K562 (cell line): ENCODE data around the gene MINDY3. TPM values are rescaled to one million over a fixed set of nuclear protein-coding genes. Genes with fewer than 3 reads are reported as not detected.

Source experiments
- ATAC-seq: fragments of 200-7000 bp; cut with Tn5 transposase; 3 replicates; pipeline ENCODE4 v1.9.1; 2020; ENCODE audit warnings: moderate library complexity
- BruUV-seq: library from RNA; stranded (reverse); fragments of 400-500 nt; replicated peaks from 2 replicates; lab custom pipeline; 2021; lab: Mats Ljungman, UMichigan
- CTCF ChIA-PET: fragments of 300-600 bp; formaldehyde crosslinking; extraction: SDS; loops from one replicate; lab custom pipeline; 2021; ENCODE audit warnings: low intra/inter-chr PET ratio; lab: Yijun Ruan, JAX
- POLR2A ChIA-PET: fragments of 300-600, 350-650 bp; sonication (Branson Sonifier 250); formaldehyde crosslinking; extraction: SDS; loops from one replicate; lab custom pipeline; 2021; ENCODE audit warnings: antibody characterized with exemption, inconsistent platforms; lab: Yijun Ruan, JAX
- DNase-seq, 4 experiments: peaks; one replicate each; pipeline versions ENCODE4 v3.0.0 to v3.0.0-alpha.2; 2011 to 2018; ENCODE audit warnings: low spot score in 3 of 4, mixed read lengths in 3 of 4; ENCODE audit errors: extremely low read depth in 1 of 4
- FAIRE-seq: peaks from 2 replicates; lab custom pipeline; 2011; peaks lifted over from hg19 to GRCh38; lab: Jason Lieb, UNC
- H2AFZ ChIP-seq: 2 replicates; pipeline ENCODE4 v1.6.0; 2011; ENCODE audit warnings: low read depth, low read length, control low read depth, inconsistent platforms
- H3K27ac ChIP-seq: fragments of 200-600 bp; 3 replicates; pipeline ENCODE4 v1.8.0; 2011; ENCODE audit warnings: low read depth, mild to moderate bottlenecking, control low read depth, inconsistent platforms, low read length, moderate library complexity, mixed read lengths; ENCODE audit errors: extremely low read depth
- H3K27me3 ChIP-seq, 2 experiments: fragments of 300-600 bp in 1 of 2; 2 replicates in 1 of 2; 3 replicates in 1 of 2; pipeline versions ENCODE4 v1.6.0 to v1.8.0; 2011; ENCODE audit warnings: inconsistent platforms in 2 of 2, low read length in 2 of 2, mild to moderate bottlenecking in 1 of 2, mixed read lengths in 1 of 2, moderate library complexity in 1 of 2; ENCODE audit not compliant: control insufficient read depth in 2 of 2, insufficient read depth in 2 of 2
- H3K36me3 ChIP-seq: fragments of 300-600 bp; 3 replicates; pipeline ENCODE4 v1.8.0; 2011; ENCODE audit warnings: mild to moderate bottlenecking, low read length, inconsistent platforms; ENCODE audit not compliant: control insufficient read depth, insufficient read depth
- H3K4me1 ChIP-seq, 2 experiments: fragments of 200-600 bp in 1 of 2; replicated peaks in 1 of 2; 2 replicates in 1 of 2; 3 replicates in 1 of 2; pipeline versions ENCODE4 v1.5.1 to v1.8.0; 2011; ENCODE audit warnings: inconsistent platforms in 2 of 2, low read length in 2 of 2, mild to moderate bottlenecking in 1 of 2, mixed read lengths in 1 of 2, moderate library complexity in 1 of 2; ENCODE audit not compliant: control insufficient read depth in 2 of 2, insufficient read depth in 2 of 2
- H3K4me2 ChIP-seq: 2 replicates; pipeline ENCODE4 v1.6.1; 2011; ENCODE audit warnings: low read length, control low read depth, inconsistent platforms, mixed read lengths; ENCODE audit not compliant: insufficient read depth
- H3K4me3 ChIP-seq: fragments of 200-600 bp; sonication (generic), shearing (Covaris generic); 2 replicates; pipeline ENCODE4 v1.5.1; 2016; ENCODE audit warnings: control low read depth, inconsistent platforms
- H3K79me2 ChIP-seq: fragments of 200-600 bp; 3 replicates; pipeline ENCODE4 v1.8.0; 2011; ENCODE audit warnings: low read length, inconsistent platforms; ENCODE audit not compliant: control insufficient read depth, insufficient read depth
- H3K9ac ChIP-seq, 2 experiments: 2 replicates each; pipeline versions ENCODE4 v1.6.0 to v1.6.1; 2011; ENCODE audit warnings: low read depth in 2 of 2, low read length in 2 of 2, control low read depth in 1 of 2, inconsistent platforms in 1 of 2, mild to moderate bottlenecking in 1 of 2, mixed read lengths in 1 of 2; ENCODE audit not compliant: insufficient read depth in 1 of 2
- H3K9me1 ChIP-seq: one replicate; pipeline ENCODE4 v1.6.0; 2011; ENCODE audit warnings: inconsistent platforms, mild to moderate bottlenecking, low read length, moderate library complexity; ENCODE audit not compliant: control insufficient read depth, insufficient read depth
- H3K9me3 ChIP-seq: replicated peaks from 2 replicates; pipeline ENCODE4 v1.5.1; 2011; ENCODE audit warnings: low read depth, low read length, inconsistent platforms; ENCODE audit not compliant: control insufficient read depth, insufficient read depth
- H4K20me1 ChIP-seq: replicated peaks from 2 replicates; pipeline ENCODE4 v1.6.1; 2011; ENCODE audit warnings: low read length, inconsistent platforms, mixed read lengths; ENCODE audit not compliant: control insufficient read depth, insufficient read depth
- C11orf30 ChIP-seq: fragments of 450-650 bp; IDR thresholded peaks from 2 replicates; pipeline ENCODE4 v1.6.1; 2016; ENCODE audit warnings: low read depth, mild to moderate bottlenecking
- CREM ChIP-seq: IDR thresholded peaks from 2 replicates; pipeline ENCODE4 v1.6.1; 2014; ENCODE audit warnings: antibody characterized with exemption, low read depth
- MAFG ChIP-seq: fragments of 450-650 bp; conservative IDR thresholded peaks from 2 replicates; pipeline ENCODE4 v1.6.1; 2016; ENCODE audit warnings: missing genetic modification characterization, missing compliant biosample characterization
- MAFK ChIP-seq: IDR thresholded peaks from 2 replicates; pipeline ENCODE4 v1.6.1; 2011; ENCODE audit warnings: low read length, improper control_type of control experiment
- ZNF316 ChIP-seq: fragments of 450-650 bp; IDR thresholded peaks from 2 replicates; pipeline ENCODE4 v1.6.1; 2016
- WGBS: fragments of 100-300 bp; shearing (Covaris generic); methylation state at CpG from one replicate; pipeline ENCODE4 v1.1.6; 2016; ENCODE audit warnings: low coverage, mixed read lengths; ENCODE audit not compliant: insufficient coverage; ENCODE audit errors: missing lambda C conversion rate; 5-methylcytosine and 5-hydroxymethylcytosine counted together
- in situ Hi-C: fragments of 300-500 bp; cut with MboI; formaldehyde crosslinking; loops from 4 replicates; pipeline ENCODE4 v1.15.0; 2018; ENCODE audit warnings: inconsistent platforms, mixed read lengths
- intact Hi-C: fragments of 100-400 bp; cut with micrococcal nuclease; formaldehyde crosslinking; loops from 2 replicates; pipeline ENCODE4 v1.14.2; 2022
- polyA plus RNA-seq, 8 experiments: library from polyadenylated mRNA; depleted of rRNA in 4 of 8; stranded (reverse) in 5 of 8; unstranded in 3 of 8; fragments of >200 nt; fragmentation: Nextera tagmentation in 2 of 8; fragmentation: Illumina TruSeq in 1 of 8; extraction: Ambion mirVana in 2 of 8; extraction: Trizol in 1 of 8; gene quantifications; 2 replicates each; pipeline versions ENCODE4 v1.2.1 to v1.2.3, GENCODE V29; 2011 to 2014; ENCODE audit warnings: inconsistent platforms in 1 of 8, missing spikeins in 1 of 8
- total RNA-seq, 7 experiments: library from RNA; depleted of rRNA in 6 of 7; stranded (reverse); fragments of >200 nt in 6 of 7; fragmentation: Illumina TruSeq in 2 of 7; extraction: Trizol in 2 of 7; gene quantifications; 2 replicates each; pipeline versions ENCODE4 v1.2.1 to v1.2.3, GENCODE V29; 2011 to 2021; ENCODE audit warnings: low replicate concordance in 1 of 7
- TF ChIP-seq, protein P1 (sequence below): fragments of 200-600 bp; sonication (generic); IDR thresholded peaks from one replicate; pipeline ENCODE4 v1.6.1; 2012; ENCODE audit warnings: mild to moderate bottlenecking, low read depth, low read length, inconsistent platforms

MINDY3 gene
- total and polyA plus RNA-seq, 9 of the 15 experiments (the other 6 are each of a cell fraction or from before 2014, with no cell fraction given) = 14.0 to 35.9 (median 23.6) TPM

DNA sequence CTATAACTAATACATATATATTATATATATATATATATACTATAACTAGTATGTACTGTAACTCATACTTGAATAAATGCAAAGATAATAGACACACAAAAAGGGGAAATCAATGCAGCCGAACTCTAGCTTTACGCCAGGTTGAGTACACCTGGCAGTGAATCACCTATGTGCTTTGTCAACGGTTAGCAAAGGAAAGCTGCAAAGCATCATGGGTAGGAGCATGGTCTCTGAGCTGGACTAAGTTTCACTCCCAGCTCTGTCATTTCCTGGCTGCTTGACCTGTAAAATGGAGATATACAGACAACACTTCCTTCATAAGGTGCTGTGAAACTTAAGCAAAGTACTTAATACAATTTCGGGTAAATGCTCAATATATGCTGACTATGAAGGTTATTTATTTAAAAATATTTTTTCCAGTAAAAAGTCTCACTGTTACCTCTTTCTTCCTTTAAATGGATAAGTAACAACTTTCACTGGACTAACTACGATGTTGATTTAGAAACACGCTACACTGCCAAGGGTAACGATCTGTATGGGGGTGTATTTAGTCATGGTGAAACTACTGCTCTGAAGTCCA, 78.8 kb downstream of the MINDY3 start:
- no peak overlapping the region for H3K9ac ChIP-seq
- H3K27ac ChIP-seq = no peak overlapping the region
- H3K27me3 ChIP-seq = no peaks in the 10 kb centered on the region
- no peak for DNase-seq
- H3K4me1 ChIP-seq = no peaks in the 10 kb centered on the region
- FAIRE-seq = no peak
- no peak overlapping the region for H3K4me2 ChIP-seq
- no peak overlapping the region for H3K4me3 ChIP-seq
- intact Hi-C loops = no loop called here
- no peaks in the 10 kb centered on the region for H3K9me1 ChIP-seq
- no TSS peak for BruUV-seq
- peaks cover 67% of the 10 kb centered on the region for H3K36me3 ChIP-seq
- WGBS = 96% methylated on average over 7 of the region's 7 CpGs
- ATAC-seq = no peak
- in situ Hi-C loops = no loop called here
- ChIA-PET POLR2A (interaction anchor here (1.5 to 1.8 kb wide), 3 partner anchors 11 to 14 kb away, joined by 3 to 5 read pairs (median 4); no protein-coding TSS in a partner anchor), CTCF (no interaction called here)
- H2AFZ ChIP-seq = no peak overlapping the region
- TF ChIP-seq ZNF316 (peak; percentile 65), MAFG (tag) (0 out of 2 replicates have a peak, but pooled peaks have one; percentile 15), CREM (no peak), C11orf30 (peak; percentile 41; the same call in 1 of the 2 replicates), MAFK (0 out of 2 replicates have a peak, but pooled peaks have one; percentile 15)
- TF ChIP-seq, protein P1, sequence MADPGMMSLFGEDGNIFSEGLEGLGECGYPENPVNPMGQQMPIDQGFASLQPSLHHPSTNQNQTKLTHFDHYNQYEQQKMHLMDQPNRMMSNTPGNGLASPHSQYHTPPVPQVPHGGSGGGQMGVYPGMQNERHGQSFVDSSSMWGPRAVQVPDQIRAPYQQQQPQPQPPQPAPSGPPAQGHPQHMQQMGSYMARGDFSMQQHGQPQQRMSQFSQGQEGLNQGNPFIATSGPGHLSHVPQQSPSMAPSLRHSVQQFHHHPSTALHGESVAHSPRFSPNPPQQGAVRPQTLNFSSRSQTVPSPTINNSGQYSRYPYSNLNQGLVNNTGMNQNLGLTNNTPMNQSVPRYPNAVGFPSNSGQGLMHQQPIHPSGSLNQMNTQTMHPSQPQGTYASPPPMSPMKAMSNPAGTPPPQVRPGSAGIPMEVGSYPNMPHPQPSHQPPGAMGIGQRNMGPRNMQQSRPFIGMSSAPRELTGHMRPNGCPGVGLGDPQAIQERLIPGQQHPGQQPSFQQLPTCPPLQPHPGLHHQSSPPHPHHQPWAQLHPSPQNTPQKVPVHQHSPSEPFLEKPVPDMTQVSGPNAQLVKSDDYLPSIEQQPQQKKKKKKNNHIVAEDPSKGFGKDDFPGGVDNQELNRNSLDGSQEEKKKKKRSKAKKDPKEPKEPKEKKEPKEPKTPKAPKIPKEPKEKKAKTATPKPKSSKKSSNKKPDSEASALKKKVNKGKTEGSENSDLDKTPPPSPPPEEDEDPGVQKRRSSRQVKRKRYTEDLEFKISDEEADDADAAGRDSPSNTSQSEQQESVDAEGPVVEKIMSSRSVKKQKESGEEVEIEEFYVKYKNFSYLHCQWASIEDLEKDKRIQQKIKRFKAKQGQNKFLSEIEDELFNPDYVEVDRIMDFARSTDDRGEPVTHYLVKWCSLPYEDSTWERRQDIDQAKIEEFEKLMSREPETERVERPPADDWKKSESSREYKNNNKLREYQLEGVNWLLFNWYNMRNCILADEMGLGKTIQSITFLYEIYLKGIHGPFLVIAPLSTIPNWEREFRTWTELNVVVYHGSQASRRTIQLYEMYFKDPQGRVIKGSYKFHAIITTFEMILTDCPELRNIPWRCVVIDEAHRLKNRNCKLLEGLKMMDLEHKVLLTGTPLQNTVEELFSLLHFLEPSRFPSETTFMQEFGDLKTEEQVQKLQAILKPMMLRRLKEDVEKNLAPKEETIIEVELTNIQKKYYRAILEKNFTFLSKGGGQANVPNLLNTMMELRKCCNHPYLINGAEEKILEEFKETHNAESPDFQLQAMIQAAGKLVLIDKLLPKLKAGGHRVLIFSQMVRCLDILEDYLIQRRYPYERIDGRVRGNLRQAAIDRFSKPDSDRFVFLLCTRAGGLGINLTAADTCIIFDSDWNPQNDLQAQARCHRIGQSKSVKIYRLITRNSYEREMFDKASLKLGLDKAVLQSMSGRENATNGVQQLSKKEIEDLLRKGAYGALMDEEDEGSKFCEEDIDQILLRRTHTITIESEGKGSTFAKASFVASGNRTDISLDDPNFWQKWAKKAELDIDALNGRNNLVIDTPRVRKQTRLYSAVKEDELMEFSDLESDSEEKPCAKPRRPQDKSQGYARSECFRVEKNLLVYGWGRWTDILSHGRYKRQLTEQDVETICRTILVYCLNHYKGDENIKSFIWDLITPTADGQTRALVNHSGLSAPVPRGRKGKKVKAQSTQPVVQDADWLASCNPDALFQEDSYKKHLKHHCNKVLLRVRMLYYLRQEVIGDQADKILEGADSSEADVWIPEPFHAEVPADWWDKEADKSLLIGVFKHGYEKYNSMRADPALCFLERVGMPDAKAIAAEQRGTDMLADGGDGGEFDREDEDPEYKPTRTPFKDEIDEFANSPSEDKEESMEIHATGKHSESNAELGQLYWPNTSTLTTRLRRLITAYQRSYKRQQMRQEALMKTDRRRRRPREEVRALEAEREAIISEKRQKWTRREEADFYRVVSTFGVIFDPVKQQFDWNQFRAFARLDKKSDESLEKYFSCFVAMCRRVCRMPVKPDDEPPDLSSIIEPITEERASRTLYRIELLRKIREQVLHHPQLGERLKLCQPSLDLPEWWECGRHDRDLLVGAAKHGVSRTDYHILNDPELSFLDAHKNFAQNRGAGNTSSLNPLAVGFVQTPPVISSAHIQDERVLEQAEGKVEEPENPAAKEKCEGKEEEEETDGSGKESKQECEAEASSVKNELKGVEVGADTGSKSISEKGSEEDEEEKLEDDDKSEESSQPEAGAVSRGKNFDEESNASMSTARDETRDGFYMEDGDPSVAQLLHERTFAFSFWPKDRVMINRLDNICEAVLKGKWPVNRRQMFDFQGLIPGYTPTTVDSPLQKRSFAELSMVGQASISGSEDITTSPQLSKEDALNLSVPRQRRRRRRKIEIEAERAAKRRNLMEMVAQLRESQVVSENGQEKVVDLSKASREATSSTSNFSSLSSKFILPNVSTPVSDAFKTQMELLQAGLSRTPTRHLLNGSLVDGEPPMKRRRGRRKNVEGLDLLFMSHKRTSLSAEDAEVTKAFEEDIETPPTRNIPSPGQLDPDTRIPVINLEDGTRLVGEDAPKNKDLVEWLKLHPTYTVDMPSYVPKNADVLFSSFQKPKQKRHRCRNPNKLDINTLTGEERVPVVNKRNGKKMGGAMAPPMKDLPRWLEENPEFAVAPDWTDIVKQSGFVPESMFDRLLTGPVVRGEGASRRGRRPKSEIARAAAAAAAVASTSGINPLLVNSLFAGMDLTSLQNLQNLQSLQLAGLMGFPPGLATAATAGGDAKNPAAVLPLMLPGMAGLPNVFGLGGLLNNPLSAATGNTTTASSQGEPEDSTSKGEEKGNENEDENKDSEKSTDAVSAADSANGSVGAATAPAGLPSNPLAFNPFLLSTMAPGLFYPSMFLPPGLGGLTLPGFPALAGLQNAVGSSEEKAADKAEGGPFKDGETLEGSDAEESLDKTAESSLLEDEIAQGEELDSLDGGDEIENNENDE = no peak
- no peaks in the 10 kb centered on the region; the same call in 1 of the 2 replicates for H3K9me3 ChIP-seq
- H3K79me2 ChIP-seq = no peaks in the 10 kb centered on the region
- no peaks in the 10 kb centered on the region for H4K20me1 ChIP-seq
